22Rv1 (cell line): ENCODE measurements around the gene SLC44A5.

ENCODE experiments used
- CTCF ChIP-seq: fragments of 450-650 bp; IDR thresholded peaks from 2 replicates; pipeline ENCODE4 v1.5.1; 2017; ENCODE audit warnings: mild to moderate bottlenecking
- ZFX ChIP-seq: fragments of 450-650 bp; IDR thresholded peaks from 2 replicates; pipeline ENCODE4 v1.6.1; 2017; ENCODE audit warnings: antibody characterized with exemption, borderline replicate concordance

DNA sequence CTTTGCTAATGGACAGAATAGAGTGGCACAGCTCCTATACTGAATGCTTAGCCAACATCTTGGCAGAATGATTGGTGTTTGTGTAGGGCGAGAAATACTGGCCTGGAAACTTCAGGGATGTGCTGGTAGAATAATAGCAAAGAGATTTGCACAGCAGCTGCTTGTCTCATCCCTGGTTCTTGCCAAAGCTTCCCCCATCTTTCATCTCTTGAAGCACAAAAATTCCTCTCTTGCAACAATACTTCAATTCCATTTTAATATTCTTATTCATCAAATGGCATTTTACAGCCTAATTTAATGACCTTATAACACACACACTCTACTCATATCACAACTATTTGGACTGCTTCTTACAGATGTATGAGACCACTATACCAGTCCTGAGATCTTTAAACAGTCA lies 439.0 kb downstream of the SLC44A5 start:
- TF ChIP-seq CTCF (no peak), ZFX (no peak)
